ENCODE results near the gene ADGRA1.
"Not testable (repeated sequence)": the region's sequence is repeated elsewhere in the genome, so short reads cannot be mapped to it uniquely, and the experiment has no call there.

ADGRA1 gene

DNA sequence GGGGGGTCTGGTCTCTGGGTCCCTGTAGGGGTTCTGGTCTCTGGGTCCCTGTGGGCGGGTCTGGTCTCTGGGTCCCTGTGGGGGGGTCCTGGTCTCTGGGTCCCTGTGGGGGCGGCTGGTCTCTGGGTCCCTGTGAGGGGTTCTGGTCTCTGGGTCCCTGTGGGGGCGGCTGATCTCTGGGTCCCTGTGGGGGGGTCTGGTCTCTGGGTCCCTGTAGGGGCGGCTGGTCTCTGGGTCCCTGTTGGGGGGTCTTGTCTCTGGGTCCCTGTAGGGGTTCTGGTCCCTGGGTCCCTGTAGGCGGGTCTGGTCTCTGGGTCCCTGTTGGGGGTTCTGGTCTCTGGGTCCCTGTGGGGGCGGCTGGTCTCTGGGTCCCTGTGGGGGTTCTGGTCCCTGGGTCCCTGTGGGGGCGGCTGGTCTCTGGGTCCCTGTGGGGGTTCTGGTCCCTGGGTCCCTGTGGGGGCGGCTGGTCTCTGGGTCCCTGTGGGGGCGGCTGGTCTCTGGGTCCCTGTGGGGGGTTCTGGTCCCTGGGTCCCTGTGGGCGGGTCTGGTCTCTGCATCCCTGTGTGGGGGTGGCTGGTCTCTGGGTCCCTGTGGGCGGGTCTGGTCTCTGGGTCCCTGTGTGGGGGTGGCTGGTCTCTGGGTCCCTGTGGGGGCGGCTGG, 49.9 kb downstream of the ADGRA1 start:
- not testable (repeated sequence) for H3K4me3 ChIP-seq, H3K27ac ChIP-seq

DNA sequence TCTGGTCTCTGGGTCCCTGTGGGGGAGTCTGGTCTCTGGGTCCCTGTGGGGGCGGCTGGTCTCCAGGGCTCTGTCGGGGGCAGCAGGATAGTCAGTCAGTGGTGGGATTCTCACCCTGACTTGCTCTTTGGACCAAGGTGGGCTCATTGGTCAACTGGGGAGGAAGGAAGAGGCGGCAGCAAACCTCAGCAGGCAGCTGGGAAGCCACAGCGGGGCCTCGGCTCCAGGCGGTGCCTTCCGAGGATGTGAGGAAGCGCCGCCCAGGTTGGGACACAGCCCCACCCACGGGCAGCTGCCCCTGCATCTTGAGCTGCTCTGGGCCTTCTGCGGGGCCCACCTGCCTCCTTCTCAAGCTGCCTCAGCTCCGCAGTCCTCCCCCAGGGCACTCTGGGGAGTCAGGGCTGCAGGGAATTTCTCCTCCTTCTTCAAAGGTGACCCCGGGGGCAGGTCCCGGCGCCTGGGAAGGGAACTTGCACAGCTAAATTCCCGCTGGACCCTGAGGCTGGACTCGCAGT, 51.9 kb downstream of the ADGRA1 start:
- no peak overlapping the region for H3K4me3 ChIP-seq

DNA sequence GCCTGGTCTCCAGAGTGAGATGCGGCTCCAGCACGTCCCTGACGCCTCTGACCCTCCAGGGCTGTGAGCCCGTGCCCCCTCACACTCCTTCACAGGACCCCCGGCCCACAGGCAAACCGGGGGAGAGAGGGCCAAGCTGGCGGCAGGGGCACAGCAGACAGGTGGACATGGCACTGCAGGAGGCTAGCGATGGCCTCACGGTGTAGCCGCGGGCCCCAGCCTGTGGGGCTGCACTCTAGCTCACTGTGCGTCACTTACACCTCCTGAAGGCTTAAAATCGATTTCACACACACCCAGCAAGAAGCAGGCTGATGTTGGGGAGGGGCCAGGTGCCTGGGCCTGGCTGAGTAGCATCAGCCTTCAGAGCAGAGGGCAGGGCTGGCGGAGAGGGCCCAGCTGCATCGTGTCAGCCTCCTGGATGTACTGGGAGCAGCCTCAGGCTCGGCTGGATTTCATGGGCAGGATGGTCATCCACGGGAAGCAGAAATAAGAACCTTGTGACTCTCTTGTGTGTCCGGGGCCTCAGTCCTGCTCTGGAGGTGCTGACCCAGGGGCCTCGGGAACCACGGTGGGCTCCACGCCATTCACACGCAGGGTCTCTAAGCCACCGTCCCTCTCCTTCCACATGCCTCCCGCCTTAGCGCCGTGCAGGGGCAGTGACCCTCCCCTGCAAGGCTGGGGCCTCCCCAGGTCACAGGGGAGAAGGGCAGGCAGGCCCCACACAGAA, 52.9 kb downstream of the ADGRA1 start:
- H3K4me3 ChIP-seq = no peak overlapping the region
- H3K27ac ChIP-seq = no peak overlapping the region

More for the DNA sequence above, 51.9 kb downstream of the ADGRA1 start:
- no peak overlapping the region for H3K27ac ChIP-seq

DNA sequence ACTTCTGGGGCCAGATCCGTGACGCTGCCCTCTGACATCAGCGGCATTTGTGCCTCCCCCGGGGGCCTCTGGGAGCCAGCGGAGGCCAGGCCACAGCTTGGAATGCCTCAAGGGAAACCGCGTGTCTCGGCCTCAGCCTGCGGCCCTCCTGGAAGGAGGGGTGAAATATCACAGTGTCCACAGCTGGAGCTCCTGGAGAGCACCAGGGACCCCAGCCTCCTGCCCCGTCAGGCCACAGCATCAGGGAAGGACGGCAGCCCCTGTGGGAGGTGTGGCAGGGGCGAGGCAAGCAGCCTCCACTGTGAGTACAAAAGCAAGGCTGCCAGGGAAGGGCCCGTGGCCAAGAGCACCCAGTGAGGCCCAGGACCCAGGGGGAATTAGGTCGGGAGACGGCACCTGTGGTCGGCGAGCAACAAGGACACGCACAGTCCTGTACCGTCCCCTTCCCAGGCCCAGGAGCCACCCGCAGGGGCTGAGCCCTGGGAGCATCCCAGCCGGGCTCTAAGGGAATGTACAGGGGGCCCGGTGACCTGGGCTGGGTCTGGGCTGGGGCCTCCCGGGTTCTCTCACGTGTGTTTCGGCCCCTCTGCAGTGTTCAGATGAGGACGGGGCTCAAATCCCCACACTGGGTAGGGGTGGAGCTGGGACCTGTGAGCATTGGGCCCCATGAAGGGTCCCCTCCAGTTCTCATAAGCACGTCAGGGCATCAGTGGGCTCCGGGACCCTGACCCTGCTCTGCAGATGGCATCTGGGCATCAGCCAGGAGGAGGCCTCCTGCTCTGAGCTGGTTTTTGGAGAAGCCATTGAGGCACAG, 53.6 kb downstream of the ADGRA1 start:
- no peak overlapping the region for H3K27ac ChIP-seq
- no peak overlapping the region for H3K4me3 ChIP-seq

DNA sequence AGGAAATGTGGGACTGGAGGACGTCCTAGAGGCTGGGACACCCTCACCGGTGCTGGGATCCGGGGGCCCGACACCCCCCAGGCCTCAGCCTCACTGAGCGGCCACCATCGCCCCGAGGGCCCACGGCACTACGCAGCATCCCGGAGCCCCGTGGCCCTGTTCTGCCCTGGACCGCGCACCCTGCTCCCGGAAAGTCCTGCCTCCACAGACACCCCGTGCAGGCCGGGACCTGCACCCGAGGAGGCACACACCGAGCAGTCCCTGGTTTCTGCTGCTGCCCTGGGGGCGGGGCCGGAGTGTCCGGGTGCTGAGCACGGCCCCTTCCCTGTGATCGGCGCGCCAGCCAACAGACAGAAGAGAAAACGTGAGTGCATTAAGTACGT, 54.2 kb downstream of the ADGRA1 start:
- Histone ChIP-seq H3K4me3 (no peak overlapping the region), H3K27ac (no peak overlapping the region)

DNA sequence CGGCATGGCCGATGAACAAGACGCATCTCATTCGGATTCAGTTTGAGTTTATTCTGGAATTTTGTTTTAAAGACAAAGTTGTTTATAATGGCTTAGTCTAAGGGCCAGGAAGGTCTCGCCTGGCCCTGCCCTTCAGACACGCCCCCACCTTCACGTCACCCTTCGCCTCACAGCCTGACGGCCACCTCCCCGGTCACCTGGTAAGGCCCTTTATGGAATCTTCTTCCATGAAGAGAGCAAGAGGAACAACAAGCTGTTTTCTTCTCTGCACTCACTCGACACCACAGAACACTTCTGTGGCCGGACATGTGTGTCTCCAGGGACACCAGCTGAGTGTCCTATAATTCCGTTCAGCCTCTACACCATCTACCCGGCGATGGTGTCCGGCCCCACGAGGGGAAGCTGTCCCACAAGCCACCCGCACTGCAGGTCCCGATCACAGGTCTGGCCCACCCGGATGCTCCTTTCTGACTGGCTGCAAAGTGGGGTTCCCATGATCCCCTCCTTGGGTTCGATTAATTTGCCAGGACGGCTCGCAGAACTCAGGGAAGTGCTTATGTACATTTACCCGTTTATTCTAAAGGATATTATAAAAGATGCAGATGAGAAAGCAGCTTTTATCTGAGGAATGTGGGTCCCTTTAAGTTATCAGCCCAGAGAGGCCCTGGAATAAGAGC, 54.9 kb downstream of the ADGRA1 start:
- Histone ChIP-seq H3K4me3 (no peak overlapping the region), H3K27ac (no peak overlapping the region)

DNA sequence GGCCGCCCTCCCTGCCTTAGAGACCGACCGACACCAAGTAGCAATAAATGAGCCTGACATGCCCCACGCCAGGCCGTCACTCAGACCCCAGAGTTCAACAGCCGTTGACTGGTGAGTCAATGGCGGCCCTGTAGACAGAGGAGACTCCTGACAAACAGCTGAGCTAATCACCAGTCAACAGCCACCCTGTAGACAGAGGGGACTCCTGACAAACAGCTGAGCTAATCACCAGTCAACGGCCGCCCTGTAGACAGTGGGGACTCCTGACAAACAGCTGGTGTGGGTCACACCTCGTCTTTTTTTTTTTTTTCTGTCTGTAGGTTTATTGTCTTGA, 55.4 kb downstream of the ADGRA1 start:
- Histone ChIP-seq H3K4me3 (no peak overlapping the region), H3K27ac (no peak overlapping the region)

DNA sequence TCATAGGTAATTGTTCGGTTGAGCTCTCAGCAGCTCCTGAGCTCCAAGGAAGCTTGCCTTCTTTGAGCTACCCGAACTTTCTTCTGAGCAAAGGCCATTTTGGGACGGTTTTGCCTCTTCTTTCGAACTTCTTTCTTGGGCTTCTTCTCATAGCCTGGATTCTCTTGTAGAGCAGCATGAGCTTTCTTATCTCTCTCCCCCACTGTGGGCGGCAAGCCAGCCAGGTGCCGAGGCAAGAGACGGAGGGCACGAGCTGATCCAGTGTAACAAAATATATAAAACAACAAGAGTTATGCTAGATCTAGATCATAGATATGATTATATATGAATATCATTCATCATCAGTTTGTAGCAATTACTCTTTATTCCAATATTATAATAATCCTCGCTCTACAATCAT, 55.8 kb downstream of the ADGRA1 start:
- H3K4me3 ChIP-seq = no peak overlapping the region
- H3K27ac ChIP-seq = no peak overlapping the region

DNA sequence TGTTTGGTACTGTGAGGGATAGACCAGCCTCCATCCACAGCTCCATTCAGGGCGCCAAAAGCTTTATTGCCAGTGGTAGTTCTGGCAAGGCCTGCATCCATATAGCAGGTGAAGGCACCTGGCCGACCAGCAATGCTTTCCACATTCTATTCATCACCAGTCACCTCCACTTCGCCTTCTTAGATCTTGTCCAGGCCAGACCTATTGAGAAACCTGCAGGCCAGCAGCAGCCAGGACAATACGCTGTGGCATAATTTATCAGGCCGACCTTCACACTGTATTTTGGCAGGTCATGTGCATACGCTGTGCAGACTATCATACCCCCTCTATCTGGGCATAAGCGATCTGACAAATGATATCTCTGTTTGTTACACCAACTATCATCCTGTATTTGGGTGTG, 57.0 kb downstream of the ADGRA1 start:
- no peak overlapping the region for H3K4me3 ChIP-seq
- H3K27ac ChIP-seq = no peak overlapping the region

DNA sequence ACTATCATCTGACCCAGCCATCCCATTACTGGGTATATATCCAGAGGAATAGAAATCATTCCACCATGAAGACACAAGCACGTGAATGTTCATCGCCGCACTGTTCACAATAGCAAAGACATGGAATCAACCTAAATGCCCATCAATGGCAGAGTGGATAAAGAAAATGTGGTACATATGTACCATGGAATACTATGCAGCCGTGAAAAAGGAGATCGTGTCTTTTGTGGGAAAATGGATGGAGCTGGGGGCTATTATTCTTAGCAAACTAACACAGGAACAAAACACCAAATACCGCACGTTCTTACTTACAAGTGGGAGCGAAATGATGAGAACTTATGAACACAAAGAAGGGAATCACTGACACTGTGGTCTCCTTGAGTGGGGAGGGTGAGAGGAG, 62.5 kb downstream of the ADGRA1 start:
- Histone ChIP-seq H3K27ac (no peak overlapping the region), H3K4me3 (no peak overlapping the region)

DNA sequence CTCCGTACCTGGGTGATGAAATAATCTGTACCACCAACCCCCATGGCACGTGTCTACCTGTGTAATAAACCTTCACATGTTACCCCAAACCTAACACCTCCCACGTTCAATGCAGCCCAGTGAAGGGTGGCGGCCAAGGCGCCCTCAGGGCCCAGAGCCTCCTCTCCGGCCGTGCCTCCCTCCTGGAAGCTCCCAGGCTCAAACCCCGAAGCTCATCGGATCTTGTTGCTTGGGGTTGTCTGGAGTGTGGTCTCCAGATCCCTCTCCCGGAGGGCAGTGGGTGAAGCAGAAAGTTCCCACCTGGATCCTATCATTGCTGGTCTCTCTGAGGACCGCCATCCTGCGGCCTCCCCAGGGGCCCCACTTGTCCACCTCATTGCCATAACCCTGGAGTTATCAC, 62.9 kb downstream of the ADGRA1 start:
- H3K4me3 ChIP-seq = no peak overlapping the region
- no peak overlapping the region for H3K27ac ChIP-seq

DNA sequence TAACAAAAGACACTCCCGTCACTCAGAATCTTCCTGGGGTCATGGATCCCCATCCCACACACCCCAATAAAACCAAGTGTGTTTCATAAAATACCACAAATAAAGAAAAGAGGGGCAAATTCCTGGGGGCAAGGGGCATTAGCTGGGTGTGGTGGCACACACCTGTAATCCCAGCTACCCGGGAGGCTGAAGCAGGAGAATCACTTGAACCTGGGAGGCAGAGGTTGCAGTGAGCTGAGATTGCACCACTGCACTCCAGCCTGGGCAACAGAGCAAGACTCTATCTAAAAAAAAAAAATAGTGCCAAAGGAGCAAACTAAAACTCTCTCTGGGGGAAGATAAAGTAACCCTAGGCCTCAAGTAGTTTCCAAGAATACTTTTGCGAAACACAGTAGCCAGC, 63.3 kb downstream of the ADGRA1 start:
- not testable (repeated sequence) for H3K4me3 ChIP-seq, H3K27ac ChIP-seq

DNA sequence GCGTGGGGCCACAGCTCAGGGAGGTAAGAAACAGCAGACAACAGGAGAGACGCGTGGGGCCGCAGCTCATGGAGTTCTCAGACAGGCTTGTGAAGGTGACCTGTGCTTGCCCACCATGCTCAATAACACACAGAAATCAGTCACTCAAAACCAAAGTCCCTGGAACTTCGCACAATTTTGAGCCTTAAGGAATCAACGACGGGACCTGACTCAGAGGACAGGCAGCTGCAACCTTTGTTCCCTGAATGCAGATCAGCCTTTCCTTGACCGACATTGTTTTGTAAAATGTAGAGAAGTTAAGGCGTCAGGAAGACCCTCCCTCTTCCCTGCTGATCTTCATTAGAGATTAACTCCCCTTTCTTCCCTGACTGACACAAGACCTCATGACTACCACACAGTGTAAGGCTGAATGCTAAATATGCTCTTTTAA, 63.8 kb downstream of the ADGRA1 start:
- H3K27ac ChIP-seq = no peak overlapping the region
- H3K4me3 ChIP-seq = no peak overlapping the region

DNA sequence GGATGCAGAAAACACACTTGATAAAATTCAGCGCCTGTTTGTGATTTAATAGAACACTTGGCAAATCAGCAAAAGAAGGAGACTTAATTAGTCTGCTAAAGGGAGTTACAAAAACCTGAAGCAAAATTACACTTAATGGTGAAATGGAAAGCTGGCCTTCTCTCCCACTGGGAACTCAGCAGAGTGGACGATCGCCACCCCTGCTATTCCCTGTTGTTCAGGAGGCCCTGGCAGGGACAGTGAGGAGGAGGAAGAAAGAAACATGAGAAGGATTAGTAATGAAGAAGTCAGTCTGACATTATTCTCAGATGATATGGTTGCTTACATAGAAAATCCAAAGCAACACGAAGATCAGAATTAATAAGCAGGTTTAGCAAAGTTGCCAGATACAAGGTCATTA, 66.7 kb downstream of the ADGRA1 start:
- Histone ChIP-seq H3K4me3 (no peak overlapping the region), H3K27ac (no peak overlapping the region)

DNA sequence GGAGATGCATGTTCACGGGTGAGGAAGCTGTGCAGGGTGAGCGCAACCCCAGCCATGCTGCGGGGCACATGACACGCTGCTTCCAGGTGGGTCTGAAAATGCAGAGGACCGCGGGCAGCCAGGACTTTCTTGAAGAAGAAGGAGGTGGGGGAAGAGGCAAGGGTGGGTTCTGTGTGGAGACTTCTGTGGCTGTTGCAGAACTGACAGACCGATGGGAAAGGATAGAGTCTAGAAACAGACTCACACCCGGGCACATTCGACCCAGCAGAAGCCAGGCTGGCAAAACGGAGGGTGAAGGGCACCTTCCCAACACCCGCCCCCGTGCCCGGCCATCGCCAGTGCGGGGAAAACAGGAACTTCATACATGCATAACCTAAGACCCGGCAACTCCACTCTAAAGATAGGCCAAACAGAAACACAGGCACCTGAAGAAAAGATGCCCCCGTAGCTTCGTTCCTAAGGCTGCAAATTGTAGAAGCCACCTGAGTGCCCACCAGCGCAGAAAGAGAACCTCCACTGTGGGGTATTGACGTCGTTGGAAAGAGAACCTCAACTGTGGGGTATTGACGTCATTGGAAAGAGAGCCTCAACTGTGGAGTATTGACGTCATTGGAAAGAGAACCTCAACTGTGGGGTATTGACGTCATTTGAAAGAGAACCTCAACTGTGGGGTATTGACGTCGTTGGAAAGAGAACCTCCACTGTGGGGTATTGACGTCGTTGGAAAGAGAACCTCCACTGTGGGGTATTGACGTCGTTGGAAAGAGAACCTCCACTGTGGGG, 67.5 kb downstream of the ADGRA1 start:
- Histone ChIP-seq H3K4me3 (no peak overlapping the region), H3K27ac (no peak overlapping the region)

DNA sequence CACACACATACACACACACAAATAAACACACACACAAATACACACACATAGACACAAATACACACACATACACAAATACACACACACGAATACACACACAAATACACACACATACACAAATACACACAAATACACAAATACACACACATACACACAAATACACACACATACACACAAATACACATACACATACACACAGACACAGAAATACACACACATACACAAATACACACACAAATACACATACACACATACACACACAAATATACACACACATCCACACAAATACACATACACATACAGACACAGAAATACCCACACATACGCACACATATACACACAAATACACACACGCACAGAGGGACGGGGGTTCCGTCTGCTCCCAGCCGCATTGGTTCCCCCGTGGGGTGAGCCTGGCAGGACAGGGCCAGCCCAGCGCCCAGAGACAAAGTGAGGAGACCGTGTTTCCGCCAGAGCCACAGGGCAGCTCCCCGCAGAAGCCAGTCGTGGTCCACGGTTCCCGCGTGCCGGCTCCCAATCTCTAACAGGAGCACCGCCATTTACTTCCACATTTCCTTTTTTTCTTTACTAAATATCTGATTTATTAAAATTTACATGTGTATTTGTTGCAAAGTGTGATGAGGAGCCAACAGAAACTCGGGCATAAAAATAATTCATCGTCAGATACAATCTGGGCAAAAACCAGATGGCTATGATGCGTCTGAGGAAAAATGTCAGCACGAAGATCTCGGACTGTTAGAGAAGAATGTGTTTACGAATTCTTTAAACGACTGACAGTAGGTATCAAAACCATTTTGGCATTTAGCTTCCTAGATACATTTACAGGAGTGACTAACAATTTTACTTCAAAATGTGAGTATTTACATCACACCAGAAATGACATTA, 69.2 kb downstream of the ADGRA1 start:
- Histone ChIP-seq H3K27ac (no peak overlapping the region), H3K4me3 (no peak overlapping the region)

DNA sequence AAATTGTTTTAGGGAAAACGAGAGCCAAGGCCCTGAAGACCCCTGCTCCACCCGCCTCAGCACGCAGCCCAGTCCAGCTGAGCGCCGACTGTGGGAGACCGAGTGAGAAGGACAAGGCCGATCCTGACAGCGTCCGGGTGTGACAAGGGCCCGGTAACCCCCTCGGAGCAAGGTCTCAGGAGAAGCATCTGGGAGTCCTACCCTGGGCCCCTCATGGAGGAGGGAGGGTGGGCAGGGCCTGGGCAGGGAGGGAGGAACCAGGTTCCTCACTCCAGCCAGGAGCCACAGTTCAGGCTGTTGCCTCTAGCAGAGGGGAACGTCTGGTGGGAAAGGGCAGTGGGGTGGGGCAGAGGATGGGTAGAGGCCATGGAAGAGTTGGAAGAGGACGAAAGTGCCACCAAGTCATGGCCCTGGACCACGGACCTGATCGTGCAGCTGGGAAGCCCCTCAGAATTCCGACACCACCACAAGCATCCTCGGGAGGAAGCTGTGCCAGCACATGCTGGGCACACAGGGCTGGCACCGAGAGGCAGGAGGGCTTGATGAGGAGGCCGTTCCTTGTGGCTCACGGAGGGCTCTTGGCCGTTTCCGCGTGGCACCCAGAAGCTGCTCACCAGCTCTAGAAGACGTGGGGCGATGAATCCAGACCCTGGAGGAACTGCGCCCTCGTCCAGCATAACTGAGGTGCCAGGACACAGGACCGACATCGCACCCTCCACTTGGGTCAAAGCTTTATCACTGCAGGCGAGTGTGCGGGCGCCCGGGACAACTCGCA, 70.1 kb downstream of the ADGRA1 start:
- H3K27ac ChIP-seq = no peak overlapping the region

DNA sequence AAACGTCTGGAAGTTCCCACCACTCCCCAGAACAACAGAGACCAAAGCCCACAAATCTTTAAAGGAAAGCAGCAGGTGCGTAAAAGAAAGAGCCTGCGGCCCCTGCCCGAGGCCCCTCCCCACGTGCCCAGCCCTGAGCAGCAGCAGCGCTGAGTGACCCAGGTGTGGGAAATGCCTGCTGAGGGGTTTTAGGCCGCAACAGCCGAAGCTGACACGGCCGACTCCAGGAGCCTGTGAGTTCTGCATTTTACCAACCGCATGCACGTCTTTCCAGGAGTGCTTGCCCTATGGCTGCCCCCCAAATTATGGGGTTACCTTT, 70.7 kb downstream of the ADGRA1 start:
- H3K27ac ChIP-seq = no peak overlapping the region
- H3K4me3 ChIP-seq = no peak overlapping the region

More for the DNA sequence above, 70.1 kb downstream of the ADGRA1 start:
- H3K4me3 ChIP-seq = no peak overlapping the region

Data from skin epidermis (tissue), 12 donors.